ENCODE data around the gene RARG.
"Not testable (repeated sequence)": the region's sequence is repeated elsewhere in the genome, so short reads cannot be mapped to it uniquely, and the experiment has no call there.

Gene RARG

GRCh38 chr12:53184828-53185227 lies 47.2 kb downstream of the RARG start:
- TF ChIP-seq JUND (IDR thresholded peaks at IDR 0.05; ENCODE audit: low read depth): no peak
- in situ Hi-C loops (cut with HindIII; ENCODE audit: low pct_unique_long_range_greater_than_20kb, low sequenced_read_pairs): no loop called here
- no peak for DNase-seq (ENCODE audit: low read depth in 1 of 2, low spot score in 1 of 2)

GRCh38 chr12:53182903-53183302 lies 49.1 kb downstream of the RARG start:
- no peak for DNase-seq (ENCODE audit: low read depth in 1 of 2, low spot score in 1 of 2)
- no peak for TF ChIP-seq JUND (IDR thresholded peaks at IDR 0.05; ENCODE audit: low read depth)
- in situ Hi-C loops (cut with HindIII; ENCODE audit: low pct_unique_long_range_greater_than_20kb, low sequenced_read_pairs): no loop called here

GRCh38 chr12:53181935-53182334 lies 50.1 kb downstream of the RARG start:
- in situ Hi-C loops (cut with HindIII; ENCODE audit: low pct_unique_long_range_greater_than_20kb, low sequenced_read_pairs): no loop called here
- TF ChIP-seq JUND (IDR thresholded peaks at IDR 0.05; ENCODE audit: low read depth): no peak
- no peak for DNase-seq (ENCODE audit: low read depth in 1 of 2, low spot score in 1 of 2)

GRCh38 chr12:53180931-53181645 lies 50.9 kb downstream of the RARG start:
- peak; percentile 75 to 94 for DNase-seq (ENCODE audit: low read depth in 1 of 2, low spot score in 1 of 2)
- in situ Hi-C loops (cut with HindIII; ENCODE audit: low pct_unique_long_range_greater_than_20kb, low sequenced_read_pairs): no loop called here
- no peak for TF ChIP-seq JUND (IDR thresholded peaks at IDR 0.05; ENCODE audit: low read depth)

- in situ Hi-C loops (cut with HindIII; ENCODE audit: low pct_unique_long_range_greater_than_20kb, low sequenced_read_pairs): no loop called here
- TF ChIP-seq JUND (IDR thresholded peaks at IDR 0.05; ENCODE audit: low read depth): no peak
Measured at GRCh38 chr12:53180220-53180930, 51.6 kb downstream of the RARG start, which contains the start of the genes CSAD and ZNF740. Gene CSAD (minus strand): TSS chr12:53180925. CDS start chr12:53173470, 7,455 bp downstream. Gene ZNF740 (plus strand): TSS chr12:53180722. CDS start chr12:53181984, 1,262 bp downstream.

GRCh38 chr12:53179687-53180219 lies 52.3 kb downstream of the RARG start:
- in situ Hi-C loops (cut with HindIII; ENCODE audit: low pct_unique_long_range_greater_than_20kb, low sequenced_read_pairs): no loop called here
- peak in 1 of 2 experiments; percentile 52 for DNase-seq (ENCODE audit: low read depth in 1 of 2, low spot score in 1 of 2)

More at GRCh38 chr12:53180220-53180930, 51.6 kb downstream of the RARG start, which contains the start of the genes CSAD and ZNF740:
- peak; percentile 94 to 99 for DNase-seq (ENCODE audit: low read depth in 1 of 2, low spot score in 1 of 2)

GRCh38 chr12:53178803-53179202 lies 53.2 kb downstream of the RARG start:
- in situ Hi-C loops (cut with HindIII; ENCODE audit: low pct_unique_long_range_greater_than_20kb, low sequenced_read_pairs); DNase-seq (ENCODE audit: low read depth in 1 of 2, low spot score in 1 of 2): not testable (repeated sequence)

More at GRCh38 chr12:53179687-53180219, 52.3 kb downstream of the RARG start:
- no peak for TF ChIP-seq JUND (IDR thresholded peaks at IDR 0.05; ENCODE audit: low read depth)

- DNase-seq (ENCODE audit: low read depth in 1 of 2, low spot score in 1 of 2); in situ Hi-C loops (cut with HindIII; ENCODE audit: low pct_unique_long_range_greater_than_20kb, low sequenced_read_pairs): not testable (repeated sequence)
Measured at GRCh38 chr12:53177447-53177846, 54.6 kb downstream of the RARG start.

- in situ Hi-C loops (cut with HindIII; ENCODE audit: low pct_unique_long_range_greater_than_20kb, low sequenced_read_pairs): no loop called here
- DNase-seq (ENCODE audit: low read depth in 1 of 2, low spot score in 1 of 2): no peak
- TF ChIP-seq JUND (IDR thresholded peaks at IDR 0.05; ENCODE audit: low read depth): no peak
Measured at GRCh38 chr12:53176750-53177149, 55.3 kb downstream of the RARG start.

- no peak for TF ChIP-seq JUND (IDR thresholded peaks at IDR 0.05; ENCODE audit: low read depth)
- peak in 1 of 2 experiments; percentile 84 for DNase-seq (ENCODE audit: low read depth in 1 of 2, low spot score in 1 of 2)
- in situ Hi-C loops (cut with HindIII; ENCODE audit: low pct_unique_long_range_greater_than_20kb, low sequenced_read_pairs): no loop called here
Measured at GRCh38 chr12:53174881-53175491, 57.0 kb downstream of the RARG start.

GRCh38 chr12:53173085-53173715 lies 58.8 kb downstream of the RARG start:
- TF ChIP-seq JUND (IDR thresholded peaks at IDR 0.05; ENCODE audit: low read depth): no peak
- no peak for DNase-seq (ENCODE audit: low read depth in 1 of 2, low spot score in 1 of 2)
- in situ Hi-C loops (cut with HindIII; ENCODE audit: low pct_unique_long_range_greater_than_20kb, low sequenced_read_pairs): no loop called here

- no peak for TF ChIP-seq JUND (IDR thresholded peaks at IDR 0.05; ENCODE audit: low read depth)
- DNase-seq (ENCODE audit: low read depth in 1 of 2, low spot score in 1 of 2): no peak
Measured at GRCh38 chr12:53172352-53172751, 59.7 kb downstream of the RARG start.

More at GRCh38 chr12:53172352-53172751, 59.7 kb downstream of the RARG start:
- in situ Hi-C loops (cut with HindIII; ENCODE audit: low pct_unique_long_range_greater_than_20kb, low sequenced_read_pairs): no loop called here

Data from T47D (cell line).